Left renal pelvis (tissue), 4 donors: Measurements from ENCODE around the gene FAM131C. TPM values are rescaled to one million over a fixed set of nuclear protein-coding genes. Genes with fewer than 3 reads are reported as not detected.

ENCODE experiments used
- DNase-seq, 4 donors: peaks; one replicate each; pipeline ENCODE4 v3.0.0-alpha.2; 2013; ENCODE audit warnings: low read depth in 4 of 4, low spot score in 3 of 4
- polyA plus RNA-seq, 4 donors: library from polyadenylated mRNA; unstranded; fragments of 120-200 nt; gene quantifications; one replicate each; pipeline ENCODE4 v1.2.1, GENCODE V29; 2013; ENCODE audit not compliant: insufficient read length in 4 of 4

Gene FAM131C
- polyA plus RNA-seq, 4 donors: 1.6 to 1.8 (median 1.7) TPM; not detected in 1

DNA sequence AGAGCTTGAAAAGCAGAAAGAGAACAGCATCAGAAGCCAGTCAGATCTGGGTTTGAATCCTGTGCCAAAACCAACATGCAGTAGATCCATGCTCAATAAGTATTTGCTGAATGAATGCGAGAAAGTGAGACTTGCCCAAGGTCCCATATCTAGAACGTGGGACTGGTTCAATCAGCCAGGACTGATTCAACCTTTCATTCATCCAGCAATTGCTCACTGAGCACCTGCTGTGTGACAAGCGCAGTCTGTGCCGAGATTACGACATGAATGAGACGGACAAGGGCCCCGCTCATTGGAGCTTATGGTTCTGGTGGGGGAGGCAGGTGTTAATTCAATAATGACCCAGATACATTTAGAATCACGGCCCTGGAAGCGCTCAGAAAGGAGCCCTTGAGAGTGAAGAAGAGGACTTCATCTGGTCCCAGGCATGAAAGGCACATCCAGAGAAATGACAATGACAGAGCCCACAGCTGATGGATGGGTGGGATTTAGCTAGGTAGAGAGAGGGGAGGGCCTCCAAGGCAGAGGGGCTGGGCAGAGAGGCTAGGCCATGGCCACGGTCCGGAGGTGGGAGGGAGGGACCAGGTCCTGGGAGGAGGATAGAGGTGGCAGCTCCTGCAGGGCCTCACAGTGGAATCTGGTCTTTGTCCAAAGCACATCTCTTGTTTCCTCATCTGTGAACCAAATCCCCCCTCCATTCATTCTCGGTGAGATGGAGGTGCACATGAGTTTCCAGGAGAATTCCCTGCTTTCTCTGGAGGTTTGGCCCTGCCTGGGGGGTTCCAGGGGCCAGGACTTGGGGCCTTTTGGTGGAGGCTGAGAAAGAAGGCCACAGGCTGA, 4.2 kb upstream of the FAM131C start:
- no peak for DNase-seq

DNA sequence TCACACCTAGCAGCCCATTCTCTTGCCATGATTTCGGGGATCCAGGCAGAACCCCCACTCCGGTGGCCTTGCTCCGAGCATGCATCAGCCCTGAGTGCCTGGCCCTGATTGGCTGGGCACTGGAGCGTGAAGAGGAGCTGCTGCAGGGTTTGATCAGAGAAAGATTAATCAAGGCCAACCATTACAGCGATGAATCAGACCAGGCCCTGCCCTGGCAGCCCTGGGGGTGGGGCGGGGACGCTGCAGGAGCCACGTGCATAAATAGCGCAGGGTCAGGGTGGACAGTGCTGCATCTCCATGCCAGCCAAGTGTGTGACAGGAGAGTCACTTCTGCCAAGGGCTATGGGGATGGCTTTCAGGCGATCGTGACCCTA, 3.4 kb upstream of the FAM131C start:
- no peak for DNase-seq

DNA sequence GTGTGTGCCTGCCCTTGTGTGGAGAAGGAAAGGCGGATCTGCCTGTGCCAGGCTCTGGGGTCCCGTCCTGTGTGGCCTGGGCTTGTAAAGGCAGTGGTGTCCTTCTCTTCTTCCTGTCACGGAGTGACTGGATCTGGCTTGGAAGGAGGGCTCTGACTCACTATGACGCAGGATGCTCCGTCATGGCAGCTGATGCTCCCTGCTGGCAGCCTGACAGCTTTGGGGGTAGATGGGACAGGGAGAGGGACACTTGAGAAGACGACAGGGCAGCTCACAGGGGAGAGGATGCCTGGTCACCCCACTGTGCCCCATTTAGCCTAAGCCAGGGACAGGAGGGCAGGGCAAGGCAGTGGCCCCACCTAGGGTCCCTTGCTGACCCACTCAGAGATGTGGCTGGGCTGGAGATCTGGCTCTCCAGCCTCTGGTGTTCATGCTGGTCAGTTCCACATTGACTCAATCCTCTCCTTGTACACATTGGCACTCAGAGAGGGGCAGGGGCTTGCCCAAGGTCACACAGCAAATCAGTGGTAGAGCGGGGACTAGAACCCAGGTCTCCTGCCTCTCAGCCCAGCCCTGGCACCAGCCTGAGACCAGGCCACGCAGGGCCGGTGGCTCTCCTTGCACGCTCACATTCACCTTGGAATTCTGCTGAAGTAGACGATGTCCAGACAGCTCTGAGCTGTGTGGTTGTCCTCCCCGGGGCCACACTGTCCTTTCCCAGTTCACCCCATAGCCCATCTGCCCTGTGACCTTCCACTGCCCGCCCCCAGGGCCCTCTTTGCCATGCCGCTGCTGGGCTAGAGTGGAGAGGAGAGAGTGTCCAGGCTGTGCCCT, 2.8 kb upstream of the FAM131C start:
- no peak for DNase-seq

DNA sequence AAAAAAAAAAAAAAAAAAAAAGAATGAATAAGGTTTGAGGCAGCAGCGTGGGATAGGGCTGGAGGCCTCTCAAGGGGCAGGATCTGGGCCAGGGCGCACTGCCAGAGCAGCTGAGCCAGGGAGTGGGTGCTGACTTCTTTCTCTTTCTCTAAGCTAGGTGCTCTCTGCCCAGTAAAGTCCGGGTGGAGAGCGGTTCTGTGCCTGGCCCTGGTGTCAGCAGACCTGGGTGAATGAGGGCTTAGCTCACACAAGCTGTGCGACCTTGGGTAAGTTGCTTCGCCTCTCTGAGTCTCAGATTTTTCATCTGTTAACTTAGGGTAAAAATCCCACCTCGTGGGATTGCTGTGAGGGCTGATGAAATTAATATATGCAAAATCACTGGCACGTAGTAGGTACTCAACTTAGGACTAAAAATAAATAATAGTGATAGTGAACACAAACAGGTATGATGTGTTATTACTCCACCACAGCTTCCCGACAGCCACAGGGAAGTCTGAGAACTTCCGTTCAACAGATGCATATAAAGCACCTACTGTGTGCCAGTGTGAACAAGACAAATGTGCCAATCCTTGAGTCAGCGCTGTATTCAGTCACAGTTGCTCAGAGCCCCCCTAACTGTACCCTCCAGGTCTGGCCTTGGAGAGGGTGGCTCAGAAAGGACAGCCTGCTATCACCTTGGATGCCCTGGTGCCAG, 2.0 kb upstream of the FAM131C start:
- DNase-seq: no peak

DNA sequence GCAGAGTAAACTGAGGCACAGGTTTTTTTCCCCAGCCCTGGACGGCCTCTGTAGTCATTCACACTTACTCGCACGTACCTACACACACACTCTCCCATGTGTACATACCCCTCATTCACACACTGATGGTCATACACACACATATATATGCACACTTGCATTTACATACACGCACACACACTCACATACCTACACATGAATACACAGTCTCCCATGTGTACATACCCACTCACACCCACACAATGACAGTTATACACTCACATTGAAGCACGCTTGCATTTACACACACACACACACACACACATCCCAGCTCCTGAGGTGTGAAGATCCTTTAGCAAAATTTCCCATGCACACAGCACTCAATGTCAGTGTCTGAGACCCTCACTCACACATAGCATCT, 766 bp upstream of the FAM131C start:
- no peak for DNase-seq

DNA sequence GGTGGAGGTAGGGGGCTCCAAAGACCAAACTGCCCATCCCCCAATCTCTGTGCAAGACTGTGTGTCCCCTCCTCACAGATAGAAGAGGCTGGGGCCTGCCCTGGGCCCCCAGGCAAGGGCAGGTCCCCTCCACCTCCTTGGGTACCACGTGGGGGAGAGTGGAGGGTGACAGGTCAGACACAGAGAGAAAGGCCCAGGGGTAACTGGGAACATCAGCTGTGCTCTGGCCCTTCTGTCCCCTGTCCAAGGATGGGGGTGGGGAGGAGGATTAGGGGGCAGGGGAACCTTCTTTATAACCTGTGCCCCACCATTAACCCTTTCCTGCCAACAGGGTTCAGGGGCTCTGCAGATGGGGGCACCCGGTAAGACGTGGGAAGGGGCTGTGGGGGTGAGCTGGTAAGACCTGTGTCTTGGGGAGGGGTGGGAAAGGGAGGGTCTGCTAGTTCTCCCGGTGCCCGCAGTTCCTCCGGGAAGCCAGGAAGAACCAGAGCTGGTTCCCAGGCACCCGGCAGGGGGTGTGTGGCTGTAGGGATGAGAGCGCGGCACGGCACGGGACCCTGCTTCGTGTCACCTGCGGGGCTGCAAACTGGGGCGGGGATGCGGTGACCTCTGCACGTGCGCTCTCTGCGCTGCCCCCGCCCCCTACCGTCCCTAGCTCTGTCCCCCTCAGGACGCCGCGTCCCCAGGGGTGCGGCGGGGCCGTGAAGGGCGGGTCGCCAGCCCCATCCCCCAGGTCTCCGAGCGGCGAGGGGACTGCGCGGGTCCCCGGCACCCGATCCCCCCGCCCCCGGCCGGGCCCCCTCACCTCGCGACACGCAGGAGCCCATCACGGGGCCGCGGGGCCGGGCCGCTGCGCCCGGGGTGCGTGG, 601 bp downstream of the FAM131C start:
- no peak for DNase-seq

DNA sequence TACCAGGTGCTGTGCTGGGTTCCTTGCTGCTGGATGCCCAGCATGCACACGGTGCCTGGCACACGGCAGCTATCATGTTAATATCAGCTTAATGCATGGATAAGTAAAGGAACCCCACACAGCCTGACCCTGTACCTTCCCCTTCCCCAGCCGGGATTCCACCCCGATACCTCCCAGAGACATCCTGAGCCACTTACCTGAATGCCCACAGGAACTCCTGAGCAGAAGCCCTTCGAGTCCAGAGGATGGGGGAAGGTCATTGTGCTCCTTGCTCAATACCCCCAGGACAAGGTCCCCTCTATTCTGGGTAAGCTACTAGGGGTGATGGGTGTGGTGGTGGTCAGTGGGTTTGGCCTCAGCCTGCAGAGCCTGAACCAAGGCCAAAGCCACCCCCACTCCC, 1.4 kb downstream of the FAM131C start:
- DNase-seq: no peak

DNA sequence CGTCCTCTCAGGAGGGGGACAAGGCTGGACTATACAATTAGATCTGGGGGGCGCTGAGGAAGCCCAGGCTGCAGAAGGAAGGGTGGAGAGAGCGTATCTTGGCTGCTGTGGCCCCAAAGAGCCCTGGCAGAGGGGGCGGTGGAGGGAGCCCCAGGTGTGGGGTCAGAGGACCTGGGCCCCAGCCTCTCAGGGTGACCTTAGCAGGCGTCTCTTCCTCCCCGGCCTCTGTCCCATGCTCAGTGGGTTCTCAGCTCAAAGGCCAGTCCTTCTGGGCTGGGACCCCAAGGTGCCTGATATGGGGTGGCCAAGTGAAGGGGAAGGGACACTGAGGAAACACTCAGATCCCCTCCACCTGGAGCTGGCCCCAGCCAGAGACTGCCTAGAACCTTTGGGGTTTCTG, 1.8 kb downstream of the FAM131C start:
- DNase-seq: no peak

DNA sequence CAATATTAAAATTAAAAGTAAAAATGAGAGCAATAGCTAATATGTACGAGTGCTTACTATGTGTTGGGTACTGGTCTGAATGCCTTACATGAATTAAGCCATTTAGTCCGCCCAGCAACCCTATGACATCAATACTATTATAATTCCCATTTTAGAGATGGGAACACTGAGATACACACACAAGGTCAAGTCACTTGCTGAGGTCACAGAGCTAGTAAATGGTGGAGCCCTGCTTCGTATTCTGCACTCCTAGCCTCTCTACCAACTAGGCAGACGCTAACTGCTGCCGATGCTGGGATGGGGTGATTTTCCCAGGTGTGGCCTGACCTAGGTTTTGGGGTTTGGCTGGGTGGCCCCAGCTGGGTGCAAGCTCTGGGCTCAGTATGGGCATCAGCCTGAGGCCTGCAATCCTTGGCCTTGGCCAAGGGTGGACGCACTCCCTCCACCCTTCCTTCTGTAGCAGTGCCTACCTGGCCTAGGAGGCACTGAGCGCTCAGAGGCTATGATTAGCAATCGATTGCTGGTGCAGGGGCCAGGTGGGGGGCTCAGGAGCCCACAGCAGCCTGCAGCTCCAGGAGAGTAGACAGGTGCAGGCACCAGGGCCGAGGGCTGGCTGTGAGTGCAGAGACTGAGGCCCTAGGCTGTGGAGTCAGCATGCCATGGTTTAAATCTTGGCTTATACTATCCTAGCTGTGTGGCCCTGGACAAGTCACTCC, 2.7 kb downstream of the FAM131C start:
- DNase-seq: no peak

DNA sequence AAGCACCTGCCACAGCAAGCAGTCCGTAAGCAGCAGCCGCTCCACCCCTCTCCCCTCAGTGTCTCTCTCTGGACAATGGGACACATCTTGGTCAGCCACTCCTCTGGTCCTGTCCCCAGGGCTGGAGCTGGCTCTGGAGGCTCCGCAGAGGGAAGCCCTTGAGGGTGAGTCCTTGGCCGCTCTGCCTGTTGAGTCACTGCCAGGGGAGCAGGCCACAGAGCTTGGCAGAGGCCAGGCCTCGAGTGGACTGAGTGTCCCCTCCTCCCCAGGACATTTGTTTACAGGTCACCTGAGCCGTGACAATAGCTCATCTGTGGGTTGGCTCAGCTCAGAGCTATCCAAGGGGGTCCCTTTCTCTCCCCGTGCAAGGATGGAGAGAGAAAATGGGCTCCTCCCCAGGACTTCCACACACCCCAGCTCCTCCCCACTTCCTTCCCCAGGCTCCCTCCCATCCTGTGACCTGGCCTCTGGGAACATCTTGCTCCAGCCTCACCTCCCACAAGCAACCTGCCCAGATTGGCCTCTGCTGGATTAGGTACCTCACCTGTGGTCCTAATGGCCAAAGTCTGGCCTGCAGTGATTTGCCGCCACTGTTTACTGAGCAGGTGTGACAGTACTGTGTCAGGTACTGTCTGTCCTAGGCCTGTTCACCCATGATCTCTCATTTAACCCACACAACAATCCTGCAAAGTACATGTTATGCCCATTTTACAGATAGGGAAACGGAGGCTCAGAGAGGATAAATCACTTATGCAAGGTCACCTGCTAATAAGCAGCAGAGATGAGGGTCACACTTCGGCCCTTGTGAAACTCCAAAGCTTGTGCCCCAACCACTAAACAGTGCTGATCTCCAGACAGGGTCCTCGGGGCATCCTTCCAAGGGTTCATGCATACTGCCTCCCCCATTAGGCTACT, 4.8 kb downstream of the FAM131C start:
- DNase-seq: no peak

DNA sequence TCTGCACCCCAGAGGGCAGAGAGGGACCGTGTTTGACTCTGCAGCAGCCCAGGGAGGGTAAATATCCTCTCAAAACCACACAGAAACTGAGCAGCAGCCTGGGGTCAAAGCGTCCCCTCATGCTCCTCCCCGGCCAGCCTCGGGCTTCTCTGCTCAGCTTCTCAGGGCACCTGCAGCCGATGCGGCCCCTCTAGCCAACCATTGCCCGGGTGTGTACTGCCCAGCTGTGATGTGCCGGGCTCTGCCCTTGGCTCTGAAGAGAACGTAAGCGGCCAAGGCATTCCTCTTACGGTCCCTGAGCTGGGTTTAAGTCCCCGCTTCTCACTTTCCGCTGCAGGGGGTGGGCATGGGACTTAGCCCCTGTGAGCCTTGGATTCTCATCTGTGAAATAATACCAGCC, 5.5 kb downstream of the FAM131C start:
- no peak for DNase-seq

DNA sequence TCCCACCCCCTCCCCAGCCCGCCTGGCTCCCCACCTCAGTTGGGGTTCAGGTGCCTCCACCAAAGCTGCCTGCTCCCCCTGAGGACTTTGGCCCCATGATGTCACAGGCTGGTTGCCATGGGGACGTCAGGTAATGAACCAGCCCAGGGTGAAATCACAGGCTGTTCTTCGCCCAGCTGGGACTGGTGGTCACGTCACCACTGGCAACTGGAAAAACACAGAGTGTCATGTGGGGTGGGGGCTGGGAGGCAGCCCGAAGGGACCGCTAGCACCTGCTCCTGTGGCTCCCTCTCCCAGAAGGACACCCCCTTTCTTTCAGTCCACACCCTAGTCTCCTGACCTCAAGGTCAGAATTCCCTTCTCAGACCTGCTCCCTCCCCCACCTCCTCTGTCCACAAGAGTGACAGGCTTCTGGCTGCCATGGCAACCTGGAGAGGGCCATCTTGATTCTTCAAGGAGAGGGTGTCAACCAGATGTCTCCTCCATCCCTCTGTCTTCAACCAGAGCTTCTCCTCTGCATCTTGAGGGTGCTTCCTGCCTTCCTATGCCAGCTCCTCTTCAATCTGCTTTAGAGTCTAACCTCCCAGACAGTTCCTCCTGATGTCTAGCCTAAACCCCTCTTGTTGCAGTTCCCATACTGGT, 6.2 kb downstream of the FAM131C start:
- DNase-seq: no peak

DNA sequence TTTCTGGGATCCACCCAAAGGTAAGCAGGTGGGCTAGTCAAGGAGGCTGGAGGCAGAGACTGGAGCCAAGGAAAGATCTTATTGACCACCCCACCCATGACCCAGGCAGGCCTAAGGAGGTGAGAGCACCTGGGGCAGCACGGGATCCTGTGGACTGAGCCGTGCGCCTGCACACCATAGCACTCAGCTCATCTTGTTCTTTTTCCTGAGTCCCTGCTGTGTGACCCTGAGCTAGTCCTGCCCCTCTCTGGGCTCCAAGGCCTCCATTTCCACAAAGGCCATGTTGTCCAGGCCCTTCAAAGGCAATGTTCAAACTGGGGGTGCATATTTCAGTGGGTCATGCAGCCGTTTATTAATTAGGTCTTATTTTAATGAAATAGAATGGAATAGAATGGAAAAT, 7.2 kb downstream of the FAM131C start:
- no peak for DNase-seq

DNA sequence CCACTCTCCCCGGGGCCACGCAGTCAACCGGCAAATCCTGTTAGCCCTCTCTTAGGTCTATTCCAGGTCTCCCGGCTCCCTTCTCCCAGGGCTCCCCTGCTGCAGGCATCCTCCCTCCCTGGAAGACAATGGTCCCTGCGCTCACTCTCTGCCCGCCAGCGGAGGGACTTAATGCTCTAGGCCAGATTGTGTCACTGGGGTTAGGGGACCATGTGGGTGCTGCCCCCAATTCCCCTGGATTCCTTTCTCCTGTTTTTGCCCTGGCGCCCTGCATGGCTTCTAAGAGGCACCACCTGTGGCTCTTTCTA, 8.2 kb downstream of the FAM131C start:
- no peak for DNase-seq

DNA sequence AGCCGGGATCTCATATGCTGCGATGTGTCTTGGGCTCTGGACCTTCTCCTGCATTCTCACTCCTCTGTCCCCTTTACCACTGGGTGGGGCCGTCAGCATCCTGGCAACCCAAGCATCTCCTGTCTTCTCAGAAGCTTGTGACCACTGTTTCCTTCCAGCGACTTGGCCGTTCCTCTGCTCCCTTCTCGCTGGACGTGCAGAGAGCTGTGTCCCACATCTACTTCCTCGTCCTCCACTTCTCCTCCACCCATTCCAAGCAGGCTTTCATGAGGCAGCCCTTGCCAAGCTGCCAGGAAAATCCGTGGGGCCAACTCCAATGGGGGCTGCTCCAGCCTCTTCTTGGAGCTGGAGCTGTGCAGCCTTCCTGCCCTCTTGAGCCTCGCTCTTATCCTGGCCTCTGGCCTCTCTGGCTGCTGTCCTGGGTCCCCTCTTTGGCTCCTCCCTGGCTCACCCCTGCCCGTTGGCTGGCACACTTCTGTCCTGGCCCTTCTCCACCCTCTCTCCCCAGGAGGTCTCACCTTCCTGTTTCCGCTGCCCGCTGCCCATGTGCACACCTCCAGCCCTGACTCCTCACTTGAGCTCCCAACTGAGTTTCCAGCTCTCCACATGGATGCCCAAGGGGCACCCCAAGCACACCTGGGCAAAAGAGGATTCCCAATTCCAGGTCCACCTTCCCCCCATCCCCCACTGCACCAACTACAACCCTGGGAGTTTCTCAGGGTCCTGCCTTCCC, 8.7 kb downstream of the FAM131C start:
- DNase-seq: no peak

DNA sequence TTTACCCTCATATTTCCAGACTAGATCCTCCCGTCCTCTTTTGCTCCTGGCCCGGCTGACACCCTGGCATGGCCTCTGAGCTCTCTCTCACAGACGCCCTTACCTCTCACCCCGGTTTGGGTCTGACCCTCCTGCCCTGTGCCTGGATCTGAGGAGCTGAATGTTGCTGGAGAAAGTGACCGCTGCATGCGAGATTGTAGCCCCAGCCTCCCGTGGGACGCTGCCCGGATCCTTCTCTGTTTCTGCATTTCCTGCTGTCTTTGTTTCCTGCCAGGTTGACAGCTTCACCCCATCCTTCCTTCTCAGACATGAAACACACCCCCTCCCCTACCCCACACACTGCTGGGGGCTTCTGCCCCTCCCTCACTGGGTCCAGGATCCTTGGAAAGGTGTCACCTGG, 9.5 kb downstream of the FAM131C start:
- no peak for DNase-seq

DNA sequence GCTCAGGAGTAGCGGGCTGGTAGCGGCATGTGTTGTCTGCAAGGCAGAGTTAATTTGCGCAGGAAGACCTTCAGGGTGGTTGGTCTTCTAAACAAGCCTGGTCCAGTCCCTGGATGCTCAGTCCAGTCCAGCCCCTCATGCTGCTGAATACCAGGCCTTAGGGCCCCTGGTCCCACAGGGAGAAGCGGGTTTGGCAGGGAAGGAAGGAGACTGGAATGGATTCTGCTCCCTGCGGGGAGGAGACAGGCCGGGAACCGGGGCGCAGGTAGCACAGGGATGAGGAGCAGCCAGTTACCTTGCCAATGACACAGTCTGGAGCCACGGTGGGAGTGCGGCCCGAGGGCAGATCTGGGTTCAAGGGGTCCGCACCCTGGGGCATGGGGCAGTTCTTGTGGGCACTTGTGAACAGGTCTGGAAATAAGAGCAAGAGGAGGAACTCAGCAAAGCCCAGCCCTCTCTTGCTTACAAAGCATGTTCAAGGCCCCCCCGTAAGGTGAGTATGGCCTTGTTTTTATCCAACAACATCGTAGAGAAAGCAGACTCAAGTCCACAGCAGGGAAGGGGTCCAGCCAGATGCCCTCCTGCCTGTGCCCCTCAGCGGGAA, 10.1 kb downstream of the FAM131C start:
- DNase-seq: no peak
